ENCODE measurements around the gene METTL9.
"Not testable (repeated sequence)": the region's sequence is repeated elsewhere in the genome, so short reads cannot be mapped to it uniquely, and the experiment has no call there.

The METTL9 gene

DNA sequence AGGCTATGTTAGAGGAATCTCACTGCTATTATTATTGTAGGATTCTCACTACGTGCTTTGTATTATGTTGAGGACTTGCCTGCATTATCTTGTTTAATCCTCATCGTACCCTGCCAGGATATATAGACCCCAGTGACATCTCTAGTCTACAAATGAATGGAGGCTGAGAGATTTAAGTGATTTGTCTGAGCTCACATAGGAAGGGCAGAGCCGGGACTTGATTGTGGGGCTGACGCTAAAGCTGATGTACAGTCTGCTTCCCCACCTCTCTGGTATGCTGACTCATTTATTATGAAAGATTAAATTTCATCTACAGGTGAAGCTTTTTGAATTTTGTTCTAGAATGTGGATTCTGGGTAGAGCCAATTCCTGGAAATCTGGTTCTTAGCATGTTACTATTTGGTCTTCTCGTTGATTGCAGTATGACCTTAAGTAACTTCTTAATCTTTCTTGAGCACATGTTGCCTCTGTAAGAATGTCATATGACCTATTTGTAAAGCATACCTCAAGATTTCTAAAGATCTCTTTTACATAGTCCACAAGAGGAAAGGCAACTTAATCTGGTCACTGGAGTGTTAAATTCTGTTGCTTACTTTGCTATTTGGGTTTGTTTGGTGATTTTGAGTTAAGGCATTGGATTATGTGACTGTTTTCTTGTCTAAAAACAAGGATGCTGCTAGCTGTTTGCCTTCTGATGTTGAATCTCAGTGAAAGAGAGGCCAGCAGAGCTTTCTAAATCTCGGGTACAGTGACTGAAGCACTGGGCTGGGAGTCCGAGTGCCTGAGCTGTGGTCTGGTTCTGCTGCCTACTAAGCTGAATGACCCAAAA lies 12.4 kb downstream of the METTL9 start:
- DNase-seq = no peak

DNA sequence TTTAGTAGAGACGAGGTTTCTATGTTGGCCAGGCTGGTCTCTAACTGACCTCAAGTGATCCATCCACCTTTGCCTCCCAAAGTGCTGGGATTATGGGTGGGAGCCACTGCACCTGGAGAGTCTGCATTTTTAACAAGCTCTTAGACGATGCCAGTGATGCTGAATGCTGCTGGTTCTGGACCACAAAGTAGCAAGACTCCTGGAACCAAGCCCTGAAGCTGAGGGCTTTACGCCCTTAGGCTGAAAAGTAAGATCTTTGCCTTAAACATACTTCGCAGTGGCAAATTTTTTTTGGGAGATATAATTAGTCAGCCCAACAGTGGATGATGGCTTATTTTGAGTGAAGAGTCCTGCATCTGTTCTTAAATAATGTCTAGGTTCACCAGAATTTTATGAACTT lies 14.0 kb downstream of the METTL9 start:
- no peak for DNase-seq

DNA sequence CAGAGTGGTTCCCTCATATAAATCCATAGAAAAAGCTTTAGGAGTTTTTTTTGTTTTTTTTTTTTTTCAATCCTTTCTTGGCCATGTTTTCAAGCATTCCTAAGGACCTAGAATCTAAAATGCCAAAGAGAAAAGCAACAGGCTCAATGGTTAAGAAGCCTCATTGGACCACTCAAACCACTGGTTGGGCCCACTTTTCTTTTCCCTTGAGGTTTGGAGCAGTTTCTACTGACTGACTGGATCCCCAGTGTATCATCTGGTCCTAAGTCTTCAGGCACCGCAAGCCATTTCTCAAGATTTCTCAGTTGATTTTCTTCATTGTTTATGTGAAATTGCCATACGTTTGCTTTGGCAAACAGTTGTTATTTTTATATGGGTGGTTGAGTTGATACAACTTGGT lies 14.4 kb downstream of the METTL9 start:
- DNase-seq = no peak

DNA sequence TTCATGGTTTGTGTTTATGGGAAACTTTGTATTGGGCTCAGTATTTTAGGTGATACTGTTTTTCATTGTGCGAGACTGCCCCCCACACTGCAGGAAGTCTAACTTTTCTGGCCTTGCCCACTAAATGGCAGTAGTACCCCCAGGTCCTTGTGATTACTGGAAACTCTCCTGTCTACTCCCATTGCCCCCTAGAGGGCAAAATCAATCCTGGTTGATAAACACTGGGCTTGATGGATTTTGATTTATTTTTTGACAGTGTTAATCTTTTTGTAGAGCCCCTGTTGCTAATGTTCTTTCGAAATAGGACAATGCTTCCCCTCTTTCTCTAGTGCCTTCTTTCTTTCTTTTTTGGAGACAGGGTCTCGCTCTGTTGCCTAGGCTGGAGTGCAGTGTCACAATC lies 15.5 kb downstream of the METTL9 start:
- no peak for DNase-seq

DNA sequence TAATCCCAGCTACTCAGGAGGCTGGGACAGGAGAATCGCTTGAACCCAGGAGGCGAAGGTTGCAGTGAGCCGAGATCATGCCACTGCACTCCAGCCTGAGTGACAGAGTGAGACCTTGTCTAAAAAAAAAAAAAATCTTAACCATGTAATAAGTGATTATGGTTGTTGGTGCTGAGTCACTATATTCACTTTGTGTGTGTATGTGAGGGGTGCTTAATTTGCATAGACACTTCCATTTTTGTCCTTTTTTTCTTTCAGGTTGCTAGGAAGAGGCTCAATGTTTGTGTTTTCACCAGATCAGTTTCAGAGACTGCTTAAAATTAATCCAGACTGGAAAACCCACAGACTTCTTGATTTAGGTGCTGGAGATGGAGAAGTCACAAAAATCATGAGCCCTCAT lies 18.2 kb downstream of the METTL9 start:
- no peak for DNase-seq

DNA sequence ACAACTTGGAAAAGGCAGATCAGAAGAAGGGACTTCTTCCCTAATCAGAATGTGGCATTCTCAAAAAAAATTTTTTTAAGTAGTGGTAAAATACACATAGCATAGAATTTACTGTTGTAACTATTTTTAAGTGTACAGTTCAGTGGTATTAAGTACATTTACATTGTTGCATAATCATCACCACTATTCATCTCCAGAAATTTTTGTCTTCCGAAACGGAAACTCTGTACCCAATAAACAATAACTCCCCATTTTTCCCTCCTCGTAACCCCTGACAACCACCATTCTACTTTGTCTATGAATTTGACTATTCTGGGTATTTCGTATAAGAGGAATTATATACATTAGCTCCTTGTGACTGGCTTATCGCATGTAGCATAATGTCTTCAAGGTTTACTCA lies 18.9 kb downstream of the METTL9 start:
- DNase-seq = no peak

DNA sequence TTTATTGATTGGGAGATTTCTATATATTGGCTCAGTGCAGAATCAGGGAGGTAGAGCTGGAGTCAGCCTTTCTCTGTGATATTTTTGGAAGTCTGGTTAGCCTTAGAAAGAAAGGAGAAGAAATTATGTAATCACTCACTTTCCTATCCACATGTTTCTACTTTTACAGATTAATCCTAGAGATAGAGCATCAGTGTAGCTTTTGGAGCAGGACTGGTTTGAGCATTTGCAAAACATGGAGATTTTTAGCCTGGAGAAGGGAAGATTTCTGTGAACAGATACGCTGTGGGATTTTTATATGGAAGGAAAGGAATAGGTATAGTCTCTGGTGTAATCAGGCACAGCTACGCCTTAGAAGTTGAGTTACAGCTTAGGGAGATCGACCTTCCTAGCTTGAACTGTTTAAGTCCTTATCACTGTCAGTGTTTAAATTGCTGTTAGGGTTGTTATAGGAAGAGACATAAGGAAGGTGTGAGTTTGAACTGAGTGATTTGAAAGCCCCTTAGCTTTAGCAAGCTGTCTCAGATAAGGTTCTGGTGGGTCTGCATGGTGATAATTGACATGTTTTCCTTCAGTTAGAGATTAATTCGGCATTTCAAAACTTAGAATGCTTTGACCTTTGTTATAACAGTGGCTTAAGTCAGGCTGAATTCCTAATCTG lies 20.5 kb downstream of the METTL9 start:
- no peak for DNase-seq

DNA sequence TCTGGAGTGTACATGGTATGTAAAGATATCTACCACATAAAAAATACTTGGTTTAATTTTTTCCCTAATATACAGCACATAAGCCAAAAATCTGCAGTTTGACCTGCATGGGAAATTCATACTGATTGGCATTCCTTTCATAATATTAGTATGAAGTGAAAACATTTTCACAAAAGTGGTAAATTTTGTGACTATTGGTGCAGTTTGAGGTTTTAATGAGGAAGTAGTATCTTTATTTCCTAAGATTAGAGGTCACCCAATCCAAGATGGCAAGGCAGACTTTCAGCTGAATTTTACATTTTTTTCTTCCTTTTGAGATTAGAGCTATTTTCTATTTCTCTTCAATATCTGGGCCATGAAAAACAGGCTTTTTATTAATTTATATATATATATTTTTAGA lies 21.2 kb downstream of the METTL9 start:
- DNase-seq = no peak

DNA sequence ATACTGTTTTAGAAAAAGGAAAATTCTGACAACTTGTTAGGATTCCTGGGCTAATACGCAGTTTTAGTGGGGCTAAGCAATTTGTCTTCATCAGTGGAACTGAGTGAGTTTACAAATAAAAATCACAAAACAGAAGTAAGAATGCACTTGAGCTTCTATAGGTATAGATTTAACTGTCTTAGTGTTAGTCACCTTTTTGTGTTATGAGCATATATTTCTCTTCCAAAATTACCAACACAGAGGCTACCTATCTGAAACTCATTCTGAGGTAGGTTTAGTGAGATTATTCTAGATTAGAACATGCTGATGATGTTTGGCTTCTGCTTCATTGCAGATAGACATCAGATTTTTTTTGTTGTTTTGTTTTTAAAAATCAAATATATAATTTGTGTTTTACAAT lies 23.2 kb downstream of the METTL9 start:
- no peak for DNase-seq

DNA sequence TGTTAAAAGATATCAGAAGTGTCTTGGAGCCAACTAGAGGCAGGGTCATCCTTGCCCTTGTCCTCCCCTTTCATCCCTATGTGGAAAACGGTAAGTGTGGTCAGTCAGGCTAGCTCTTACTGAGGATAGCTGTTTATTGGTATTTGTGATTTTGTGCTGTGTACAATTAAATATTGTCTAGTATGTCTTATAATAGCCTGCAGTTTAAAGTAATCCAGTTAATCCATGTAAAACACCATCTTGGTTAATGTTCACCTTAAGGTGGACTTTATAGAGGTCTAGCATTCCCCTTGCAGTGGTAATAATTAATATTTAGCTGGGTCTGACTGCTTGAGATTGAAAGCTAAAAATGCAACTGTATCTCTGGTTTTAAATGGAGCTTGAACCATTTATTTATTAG lies 25.6 kb downstream of the METTL9 start:
- no peak for DNase-seq

DNA sequence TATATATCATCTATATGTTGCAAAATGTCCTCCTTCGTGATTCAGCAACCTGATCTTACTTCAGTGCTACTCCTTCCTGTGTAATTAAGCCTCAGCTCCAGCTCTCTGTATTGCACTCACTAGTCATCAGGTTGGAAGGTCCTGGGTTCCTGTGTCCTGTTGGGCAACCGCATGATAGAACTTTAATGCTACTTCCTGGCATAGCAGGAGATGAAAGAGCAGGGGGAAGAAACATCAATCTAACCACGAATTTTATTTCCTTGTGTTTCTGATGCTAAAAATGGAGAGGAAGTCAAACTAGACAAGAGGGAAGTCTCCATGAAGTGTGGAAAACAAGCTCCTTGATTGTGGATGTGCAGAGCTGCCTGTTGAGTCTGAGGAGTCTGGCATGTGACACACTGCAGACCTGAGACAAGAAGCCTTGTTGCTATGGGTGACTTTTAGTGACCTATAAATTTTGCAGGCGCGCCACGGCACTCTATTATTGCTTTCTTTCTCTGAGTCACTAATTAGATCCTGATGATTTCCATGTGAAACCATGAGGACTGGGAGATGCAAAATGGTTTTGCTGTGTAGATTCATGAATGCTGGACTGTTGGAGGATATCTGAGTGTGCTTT lies 27.4 kb downstream of the METTL9 start:
- DNase-seq = peak; percentile 55

DNA sequence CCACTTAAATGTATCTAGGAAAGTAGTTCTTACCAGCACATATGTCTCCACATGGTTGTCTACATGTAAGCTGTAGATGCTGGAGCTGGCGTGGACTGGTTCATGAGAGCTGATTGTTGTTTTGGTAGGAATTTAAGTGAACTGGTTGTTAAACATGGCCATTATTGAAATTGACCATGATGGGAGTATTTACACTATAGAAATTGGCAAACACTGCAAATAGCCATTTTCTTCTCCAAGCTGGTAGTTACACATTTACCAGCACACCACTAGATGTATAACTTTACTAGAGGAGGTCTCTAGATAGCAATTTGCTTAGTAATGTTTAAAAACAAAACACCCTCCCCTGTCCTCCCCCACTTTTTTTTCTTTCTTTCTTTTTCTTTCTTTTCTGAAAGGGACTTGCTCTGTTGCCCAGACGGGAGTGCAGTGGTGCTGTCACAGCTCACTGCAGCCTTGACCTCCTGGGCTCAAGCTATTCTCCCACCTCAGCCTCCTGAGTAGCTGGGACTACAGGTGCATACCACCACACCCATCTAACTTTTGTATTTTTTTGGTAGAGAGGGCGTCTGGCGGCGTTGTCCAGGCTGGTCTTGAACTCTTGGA lies 28.8 kb downstream of the METTL9 start:
- DNase-seq = no peak

DNA sequence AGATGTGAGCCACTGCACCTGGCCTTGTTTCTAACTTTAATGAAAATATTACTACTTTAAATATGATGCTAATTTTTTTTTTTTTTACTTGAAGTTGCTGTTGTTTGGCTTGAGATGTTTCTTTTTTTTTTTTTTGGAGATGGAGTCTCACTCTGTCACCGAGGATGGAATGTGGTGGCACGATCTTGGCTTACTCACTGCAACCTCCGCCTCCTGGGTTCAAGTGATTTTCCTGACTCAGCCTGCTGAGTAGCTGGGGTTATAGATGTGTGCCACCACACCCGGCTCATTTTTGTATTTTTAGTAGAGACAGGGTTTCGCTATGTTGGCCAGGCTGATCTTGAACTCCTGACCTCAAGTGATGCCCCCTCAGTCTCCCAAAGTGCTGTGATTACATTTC lies 29.4 kb downstream of the METTL9 start:
- no peak for DNase-seq

DNA sequence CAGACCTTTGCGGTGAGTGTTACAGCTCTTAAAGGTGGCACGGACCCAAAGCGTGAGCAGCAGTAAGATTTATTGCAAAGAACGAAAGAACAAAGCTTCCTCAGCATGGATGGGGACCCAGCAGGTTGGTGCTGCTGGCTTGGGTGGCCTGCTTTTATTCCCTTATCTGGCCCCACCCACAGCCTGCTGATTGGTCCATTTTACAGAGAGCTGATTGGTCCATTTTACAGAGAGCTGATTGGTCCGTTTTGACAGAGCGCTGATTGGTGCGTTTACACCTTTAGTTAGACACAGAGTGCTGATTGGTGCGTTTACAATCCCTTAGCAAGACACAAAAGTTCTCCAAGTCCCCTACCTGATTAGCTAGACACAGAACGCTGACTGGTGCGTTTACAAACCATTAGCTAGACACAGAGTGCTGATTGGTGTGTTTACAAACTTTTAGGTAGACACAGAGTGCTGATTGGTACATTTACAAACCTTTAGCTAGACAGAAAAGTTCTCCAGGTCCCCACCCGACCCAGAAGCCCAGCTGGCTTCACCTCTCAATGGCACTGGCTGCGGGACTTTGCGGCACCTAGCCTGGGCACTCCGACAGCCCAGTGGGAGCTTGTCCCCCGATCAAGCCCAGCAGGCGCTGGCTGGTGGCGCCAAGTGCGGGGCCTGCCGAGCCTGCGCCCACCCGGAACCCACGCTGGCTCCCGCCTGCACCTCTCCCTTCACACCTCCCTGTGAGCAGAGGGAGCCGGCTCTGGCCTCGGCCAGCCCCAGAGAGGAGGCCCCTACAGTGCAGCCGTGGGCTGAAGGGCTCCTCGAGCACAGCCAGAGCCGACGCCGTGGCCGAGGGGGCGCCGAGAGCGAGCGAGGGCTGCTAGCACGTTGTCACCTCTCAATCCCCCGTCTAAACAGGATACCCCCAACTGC lies 30.5 kb downstream of the METTL9 start:
- not testable (repeated sequence) for DNase-seq

DNA sequence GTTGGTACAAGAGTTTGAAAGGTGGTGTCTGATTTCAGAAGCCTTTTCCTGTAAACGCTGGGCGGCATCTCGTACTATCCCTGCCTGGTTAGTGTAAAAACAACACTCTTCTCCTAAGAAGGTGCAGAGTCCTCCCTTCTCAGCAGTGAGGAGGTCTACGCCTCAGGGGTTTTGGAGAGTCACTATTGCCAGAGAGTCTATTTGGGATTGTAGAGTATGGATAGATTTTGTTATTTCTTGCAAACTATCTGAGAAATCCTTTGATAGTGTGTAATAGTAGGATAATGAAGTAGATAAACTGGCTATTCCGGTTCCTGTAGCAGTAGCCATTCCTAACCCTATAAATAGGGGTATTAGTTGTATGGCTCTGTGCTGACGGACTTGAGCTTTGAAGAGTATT lies 31.5 kb downstream of the METTL9 start:
- DNase-seq = not testable (repeated sequence)

DNA sequence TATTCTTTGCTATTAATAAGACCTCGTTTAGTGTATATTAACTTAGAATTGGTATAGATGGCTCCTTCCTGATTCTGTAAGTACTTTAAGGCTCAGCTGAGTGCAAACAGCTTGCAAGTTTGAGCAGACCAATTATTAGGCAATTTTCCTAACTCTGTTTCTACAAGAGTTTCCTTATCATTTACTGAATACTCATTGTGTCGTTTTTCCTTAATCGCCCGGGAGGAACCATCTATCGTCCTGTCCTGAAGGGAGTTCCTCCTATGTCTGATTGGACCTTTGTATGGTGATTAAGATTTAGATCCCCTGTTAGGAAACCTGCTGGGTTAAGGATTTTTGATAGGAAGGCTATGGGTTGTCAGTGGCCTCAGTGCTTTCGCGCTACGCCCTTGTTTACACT lies 32.0 kb downstream of the METTL9 start:
- DNase-seq = not testable (repeated sequence)

DNA sequence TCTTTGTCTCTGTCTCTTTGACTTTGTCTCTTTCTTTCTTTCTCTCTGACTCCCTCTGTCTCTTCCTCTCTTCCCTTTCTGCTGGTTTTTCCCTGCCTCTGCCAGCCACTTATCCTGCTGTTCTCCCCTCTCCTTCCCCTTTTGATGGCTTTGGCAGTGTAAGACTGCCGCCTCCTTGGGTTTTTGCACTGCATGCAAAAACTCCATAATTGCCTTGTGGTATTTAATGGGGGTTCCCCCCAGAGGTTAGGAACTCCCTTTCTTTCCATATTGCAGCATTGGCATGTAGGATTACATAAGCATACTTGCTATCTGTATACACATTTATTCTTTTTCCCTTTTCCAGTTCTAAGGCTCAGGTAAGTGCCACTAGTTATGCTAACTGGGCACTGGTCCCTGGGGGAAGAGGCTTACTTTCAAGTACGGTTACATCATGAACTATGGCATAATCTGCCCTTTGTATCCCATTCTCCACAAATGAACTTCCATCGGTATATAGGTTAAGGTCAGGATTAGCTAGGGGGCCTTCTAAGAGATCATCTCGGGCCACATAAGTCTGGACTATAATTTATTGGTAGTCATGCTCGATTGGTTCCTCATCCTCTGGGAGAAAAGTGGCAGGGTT lies 32.7 kb downstream of the METTL9 start:
- not testable (repeated sequence) for DNase-seq

DNA sequence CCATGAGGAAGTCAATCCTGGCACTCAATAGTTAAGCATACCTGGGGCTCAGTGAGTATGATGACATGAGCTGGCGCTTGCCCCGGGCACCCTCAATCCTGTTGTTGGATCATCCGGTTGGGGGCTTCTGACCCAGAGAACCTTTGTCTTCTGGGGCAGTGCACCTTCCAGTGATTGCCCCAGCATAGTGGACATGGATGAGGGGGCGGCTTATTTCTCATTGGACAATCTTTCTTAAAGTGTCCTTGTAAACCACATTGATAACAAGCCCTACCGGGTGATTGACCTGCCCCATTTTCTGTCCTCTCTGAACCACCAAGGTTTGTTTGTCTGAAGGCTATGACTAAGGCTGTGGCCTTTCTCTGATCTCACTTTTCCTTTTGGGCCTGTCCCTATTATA lies 34.8 kb downstream of the METTL9 start:
- no peak for DNase-seq

DNA sequence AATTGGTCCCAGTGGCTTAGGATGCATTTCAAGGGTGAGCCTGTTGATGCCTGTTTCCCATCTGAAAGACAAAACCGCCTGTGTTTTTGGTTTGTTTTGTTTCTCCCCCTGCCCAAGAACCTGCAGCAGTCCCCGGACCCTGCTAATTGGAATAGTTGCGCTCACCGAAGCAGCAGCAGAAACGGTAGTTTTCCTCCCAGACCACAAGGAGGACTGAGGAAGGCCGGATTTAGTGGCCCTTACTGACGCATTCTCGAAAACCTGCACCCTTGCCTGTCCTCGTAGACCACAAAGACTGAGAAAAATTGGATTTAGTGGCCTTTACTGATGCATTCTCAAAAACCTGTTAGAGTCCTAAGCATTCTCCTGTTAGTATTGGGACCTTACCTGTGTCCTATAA lies 36.3 kb downstream of the METTL9 start:
- not testable (repeated sequence) for DNase-seq

DNA sequence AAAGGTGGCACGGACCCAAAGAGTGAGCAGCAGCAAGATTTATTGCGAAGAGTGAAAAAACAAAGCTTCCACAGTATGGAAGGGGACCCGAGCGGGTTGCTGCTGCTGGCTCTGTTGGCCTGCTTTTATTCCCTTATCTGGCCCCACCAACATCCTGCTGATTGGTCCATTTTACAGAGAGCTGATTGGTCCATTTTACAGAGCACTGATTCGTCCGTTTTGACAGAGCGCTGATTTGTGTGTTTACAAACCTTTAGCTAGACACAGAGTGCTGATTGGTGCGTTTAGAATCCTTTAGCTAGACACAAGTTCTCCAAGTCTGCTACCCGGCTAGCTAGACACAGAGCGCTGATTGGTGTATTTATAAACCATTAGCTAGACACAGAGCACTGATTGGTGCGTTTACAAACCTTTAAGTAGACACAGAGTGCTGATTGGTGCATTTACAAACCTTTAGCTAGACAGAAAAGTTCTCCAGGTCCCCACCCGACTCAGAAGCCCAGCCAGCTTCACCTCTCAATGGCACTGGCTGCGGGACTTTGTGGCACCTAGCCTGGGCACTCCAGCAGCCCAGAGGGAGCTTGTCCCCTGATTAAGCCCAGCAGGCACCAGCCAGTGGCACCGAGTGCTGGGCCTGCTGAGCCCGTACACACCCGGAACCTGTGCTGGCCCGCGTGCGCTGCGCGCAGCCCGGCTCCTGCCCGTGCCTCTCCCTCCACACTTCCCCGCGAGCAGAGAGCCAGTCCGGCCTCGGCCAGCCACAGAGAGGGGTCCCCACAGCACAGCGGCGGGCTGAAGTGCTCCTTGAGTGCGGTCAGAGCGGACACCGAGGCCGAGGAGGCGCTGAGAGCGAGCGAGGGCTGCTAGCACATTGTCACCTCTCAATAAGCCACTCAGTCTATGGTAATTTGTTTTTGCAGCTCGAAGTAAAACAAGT lies 37.9 kb downstream of the METTL9 start:
- no peak for DNase-seq

DNA sequence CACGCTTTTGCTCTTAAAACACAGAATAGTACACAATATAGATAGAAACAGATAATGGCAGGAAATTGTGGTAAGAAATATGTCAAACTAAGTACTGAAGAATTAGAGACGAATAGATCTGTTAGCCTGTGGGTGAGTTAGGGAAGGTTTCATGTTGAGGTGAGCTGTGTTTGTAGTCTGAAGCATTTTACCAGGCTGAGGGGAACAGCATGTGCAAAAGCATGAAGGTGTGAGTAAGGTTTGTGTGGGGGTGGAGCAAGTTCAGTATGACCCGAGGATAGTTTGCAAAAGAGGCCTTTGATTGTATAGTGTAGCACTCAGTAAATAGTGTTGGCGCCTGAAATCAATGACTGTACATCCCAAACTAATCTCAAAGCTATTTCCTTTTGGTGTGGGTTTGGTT lies 39.2 kb downstream of the METTL9 start:
- no peak for DNase-seq

All from T1000 (cell line).